K562 (cell line): ENCODE measurements around the gene SLC15A5. TPM values are rescaled to one million over a fixed set of nuclear protein-coding genes. Genes with fewer than 3 reads are reported as not detected.

Source experiments
- ATAC-seq: fragments of 200-7000 bp; cut with Tn5 transposase; 3 replicates; pipeline ENCODE4 v1.9.1; 2020; ENCODE audit warnings: moderate library complexity
- BruUV-seq: library from RNA; stranded (reverse); fragments of 400-500 nt; replicated peaks from 2 replicates; lab custom pipeline; 2021; lab: Mats Ljungman, UMichigan
- CTCF ChIA-PET: fragments of 300-600 bp; formaldehyde crosslinking; extraction: SDS; loops from one replicate; lab custom pipeline; 2021; ENCODE audit warnings: low intra/inter-chr PET ratio; lab: Yijun Ruan, JAX
- POLR2A ChIA-PET: fragments of 300-600, 350-650 bp; sonication (Branson Sonifier 250); formaldehyde crosslinking; extraction: SDS; loops from one replicate; lab custom pipeline; 2021; ENCODE audit warnings: antibody characterized with exemption, inconsistent platforms; lab: Yijun Ruan, JAX
- DNase-seq, 4 experiments: peaks; one replicate each; pipeline versions ENCODE4 v3.0.0 to v3.0.0-alpha.2; 2011 to 2018; ENCODE audit warnings: low spot score in 3 of 4, mixed read lengths in 3 of 4; ENCODE audit errors: extremely low read depth in 1 of 4
- FAIRE-seq: peaks from 2 replicates; lab custom pipeline; 2011; peaks lifted over from hg19 to GRCh38; lab: Jason Lieb, UNC
- H2AFZ ChIP-seq: 2 replicates; pipeline ENCODE4 v1.6.0; 2011; ENCODE audit warnings: low read depth, low read length, control low read depth, inconsistent platforms
- H3K27ac ChIP-seq: fragments of 200-600 bp; 3 replicates; pipeline ENCODE4 v1.8.0; 2011; ENCODE audit warnings: low read depth, mild to moderate bottlenecking, control low read depth, inconsistent platforms, low read length, moderate library complexity, mixed read lengths; ENCODE audit errors: extremely low read depth
- H3K27me3 ChIP-seq, 2 experiments: fragments of 300-600 bp in 1 of 2; 2 replicates in 1 of 2; 3 replicates in 1 of 2; pipeline versions ENCODE4 v1.6.0 to v1.8.0; 2011; ENCODE audit warnings: inconsistent platforms in 2 of 2, low read length in 2 of 2, mild to moderate bottlenecking in 1 of 2, mixed read lengths in 1 of 2, moderate library complexity in 1 of 2; ENCODE audit not compliant: control insufficient read depth in 2 of 2, insufficient read depth in 2 of 2
- H3K36me3 ChIP-seq: fragments of 300-600 bp; 3 replicates; pipeline ENCODE4 v1.8.0; 2011; ENCODE audit warnings: mild to moderate bottlenecking, low read length, inconsistent platforms; ENCODE audit not compliant: control insufficient read depth, insufficient read depth
- H3K4me1 ChIP-seq, 2 experiments: fragments of 200-600 bp in 1 of 2; replicated peaks in 1 of 2; 2 replicates in 1 of 2; 3 replicates in 1 of 2; pipeline versions ENCODE4 v1.5.1 to v1.8.0; 2011; ENCODE audit warnings: inconsistent platforms in 2 of 2, low read length in 2 of 2, mild to moderate bottlenecking in 1 of 2, mixed read lengths in 1 of 2, moderate library complexity in 1 of 2; ENCODE audit not compliant: control insufficient read depth in 2 of 2, insufficient read depth in 2 of 2
- H3K4me2 ChIP-seq: 2 replicates; pipeline ENCODE4 v1.6.1; 2011; ENCODE audit warnings: low read length, control low read depth, inconsistent platforms, mixed read lengths; ENCODE audit not compliant: insufficient read depth
- H3K4me3 ChIP-seq: fragments of 200-600 bp; sonication (generic), shearing (Covaris generic); 2 replicates; pipeline ENCODE4 v1.5.1; 2016; ENCODE audit warnings: control low read depth, inconsistent platforms
- H3K79me2 ChIP-seq: fragments of 200-600 bp; 3 replicates; pipeline ENCODE4 v1.8.0; 2011; ENCODE audit warnings: low read length, inconsistent platforms; ENCODE audit not compliant: control insufficient read depth, insufficient read depth
- H3K9ac ChIP-seq, 2 experiments: 2 replicates each; pipeline versions ENCODE4 v1.6.0 to v1.6.1; 2011; ENCODE audit warnings: low read depth in 2 of 2, low read length in 2 of 2, control low read depth in 1 of 2, inconsistent platforms in 1 of 2, mild to moderate bottlenecking in 1 of 2, mixed read lengths in 1 of 2; ENCODE audit not compliant: insufficient read depth in 1 of 2
- H3K9me1 ChIP-seq: one replicate; pipeline ENCODE4 v1.6.0; 2011; ENCODE audit warnings: inconsistent platforms, mild to moderate bottlenecking, low read length, moderate library complexity; ENCODE audit not compliant: control insufficient read depth, insufficient read depth
- H3K9me3 ChIP-seq: replicated peaks from 2 replicates; pipeline ENCODE4 v1.5.1; 2011; ENCODE audit warnings: low read depth, low read length, inconsistent platforms; ENCODE audit not compliant: control insufficient read depth, insufficient read depth
- H4K20me1 ChIP-seq: replicated peaks from 2 replicates; pipeline ENCODE4 v1.6.1; 2011; ENCODE audit warnings: low read length, inconsistent platforms, mixed read lengths; ENCODE audit not compliant: control insufficient read depth, insufficient read depth
- BMI1 ChIP-seq: fragments of 150-350 bp; IDR thresholded peaks from 2 replicates; pipeline ENCODE4 v1.6.1; 2014; ENCODE audit warnings: low read length
- CAMTA2 ChIP-seq: fragments of 250-450 bp; sonication (Bioruptor Pico); conservative IDR thresholded peaks from 2 replicates; pipeline ENCODE4 v1.5.1; 2022
- CBFB ChIP-seq: sonication (generic); formaldehyde crosslinking; IDR thresholded peaks from 2 replicates; pipeline ENCODE4 v1.4.0; 2020; ENCODE audit warnings: mild to moderate bottlenecking, missing genetic modification reagents
- CCNT2 ChIP-seq: IDR thresholded peaks from 2 replicates; pipeline ENCODE4 v1.6.1; 2011; ENCODE audit warnings: borderline replicate concordance, low read depth, mild to moderate bottlenecking, moderate library complexity, mixed read lengths, low read length; ENCODE audit not compliant: insufficient read length; ENCODE audit errors: extremely low read depth
- CEBPG ChIP-seq, 3 experiments: fragments of 200-800 bp in 1 of 3; sonication (Bioruptor generic) in 1 of 3; sonication (generic) in 1 of 3; formaldehyde crosslinking in 1 of 3; IDR thresholded peaks in 2 of 3; conservative IDR thresholded peaks in 1 of 3; 2 replicates each; pipeline versions ENCODE4 v1.6.1 to v1.8.0; 2016 to 2022; ENCODE audit warnings: missing compliant biosample characterization in 2 of 3, missing genetic modification characterization in 2 of 3, mild to moderate bottlenecking in 1 of 3, missing genetic modification reagents in 1 of 3
- CREB5 ChIP-seq: fragments of 250-450 bp; sonication (Bioruptor Pico); IDR thresholded peaks from 2 replicates; pipeline ENCODE4 v1.5.0; 2020; ENCODE audit warnings: mild to moderate bottlenecking
- FOXP1 ChIP-seq: sonication (generic); formaldehyde crosslinking; IDR thresholded peaks from 2 replicates; pipeline ENCODE4 v1.8.0; 2022; ENCODE audit warnings: mild to moderate bottlenecking, missing genetic modification reagents
- HDAC6 ChIP-seq: IDR thresholded peaks from 2 replicates; pipeline ENCODE4 v1.6.1; 2012; ENCODE audit warnings: low read depth, mild to moderate bottlenecking, control low read depth, inconsistent platforms, low read length, moderate library complexity
- HDAC8 ChIP-seq: fragments of 450-650 bp; IDR thresholded peaks from 2 replicates; pipeline ENCODE4 v1.6.1; 2016; ENCODE audit warnings: mild to moderate bottlenecking, missing genetic modification characterization, moderate library complexity, missing compliant biosample characterization
- KLF16 ChIP-seq: IDR thresholded peaks from 2 replicates; pipeline ENCODE4 v1.6.1; 2016; ENCODE audit warnings: antibody characterized with exemption
- MXD1 ChIP-seq: fragments of 250-450 bp; sonication (Bioruptor Pico); IDR thresholded peaks from 2 replicates; pipeline ENCODE4 v1.8.0; 2021; ENCODE audit warnings: borderline replicate concordance, mild to moderate bottlenecking, moderate library complexity; ENCODE audit not compliant: poor library complexity, severe bottlenecking
- MXI1 ChIP-seq: IDR thresholded peaks from 2 replicates; pipeline ENCODE4 v1.6.1; 2011; ENCODE audit warnings: low read depth, mild to moderate bottlenecking, improper control_type of control experiment, low read length
- NFE2 ChIP-seq: IDR thresholded peaks from 2 replicates; pipeline ENCODE4 v1.6.1; 2014; ENCODE audit warnings: antibody characterized with exemption, low read depth
- NFIC ChIP-seq: fragments of 450-650 bp; IDR thresholded peaks from 2 replicates; pipeline ENCODE4 v1.6.1; 2017; ENCODE audit warnings: mild to moderate bottlenecking, inconsistent platforms
- NKRF ChIP-seq: fragments of 450-650 bp; IDR thresholded peaks from 2 replicates; pipeline ENCODE4 v1.6.1; 2016; ENCODE audit warnings: borderline replicate concordance
- NR4A1 ChIP-seq, 2 experiments: fragments of 250-450 bp in 1 of 2; fragments of 450-650 bp in 1 of 2; sonication (Bioruptor Pico) in 1 of 2; IDR thresholded peaks; 2 replicates each; pipeline versions ENCODE4 v1.4.0 to v1.6.1; 2016 to 2020; ENCODE audit warnings: mild to moderate bottlenecking in 2 of 2, missing compliant biosample characterization in 1 of 2, missing genetic modification characterization in 1 of 2, moderate library complexity in 1 of 2
- XRCC4 ChIP-seq: IDR thresholded peaks from one replicate; pipeline ENCODE4 v1.6.1; 2011; ENCODE audit not compliant: insufficient read depth, insufficient read length; ENCODE audit errors: extremely low read depth
- ZNF212 ChIP-seq: fragments of 450-650 bp; formaldehyde crosslinking; IDR thresholded peaks from 2 replicates; pipeline ENCODE4 v1.4.0; 2020; ENCODE audit warnings: mild to moderate bottlenecking
- ZNF347 ChIP-seq: fragments of 450-650 bp; formaldehyde crosslinking; IDR thresholded peaks from 2 replicates; pipeline ENCODE4 v1.4.0; 2020; ENCODE audit warnings: low read depth, mild to moderate bottlenecking, moderate library complexity
- ZNF436 ChIP-seq: fragments of 250-450, 450-650 bp; sonication (Bioruptor Pico); formaldehyde crosslinking; IDR thresholded peaks from 2 replicates; pipeline ENCODE4 v1.7.0; 2020; ENCODE audit warnings: mild to moderate bottlenecking
- WGBS: fragments of 100-300 bp; shearing (Covaris generic); methylation state at CpG from one replicate; pipeline ENCODE4 v1.1.6; 2016; ENCODE audit warnings: low coverage, mixed read lengths; ENCODE audit not compliant: insufficient coverage; ENCODE audit errors: missing lambda C conversion rate; 5-methylcytosine and 5-hydroxymethylcytosine counted together
- in situ Hi-C: fragments of 300-500 bp; cut with MboI; formaldehyde crosslinking; loops from 4 replicates; pipeline ENCODE4 v1.15.0; 2018; ENCODE audit warnings: inconsistent platforms, mixed read lengths
- intact Hi-C: fragments of 100-400 bp; cut with micrococcal nuclease; formaldehyde crosslinking; loops from 2 replicates; pipeline ENCODE4 v1.14.2; 2022
- polyA plus RNA-seq, 8 experiments: library from polyadenylated mRNA; depleted of rRNA in 4 of 8; stranded (reverse) in 5 of 8; unstranded in 3 of 8; fragments of >200 nt; fragmentation: Nextera tagmentation in 2 of 8; fragmentation: Illumina TruSeq in 1 of 8; extraction: Ambion mirVana in 2 of 8; extraction: Trizol in 1 of 8; gene quantifications; 2 replicates each; pipeline versions ENCODE4 v1.2.1 to v1.2.3, GENCODE V29; 2011 to 2014; ENCODE audit warnings: inconsistent platforms in 1 of 8, missing spikeins in 1 of 8
- total RNA-seq, 7 experiments: library from RNA; depleted of rRNA in 6 of 7; stranded (reverse); fragments of >200 nt in 6 of 7; fragmentation: Illumina TruSeq in 2 of 7; extraction: Trizol in 2 of 7; gene quantifications; 2 replicates each; pipeline versions ENCODE4 v1.2.1 to v1.2.3, GENCODE V29; 2011 to 2021; ENCODE audit warnings: low replicate concordance in 1 of 7

The SLC15A5 gene
- total and polyA plus RNA-seq, 9 of the 15 experiments (the other 6 are each of a cell fraction or from before 2014, with no cell fraction given): not detected

- no peak for TF ChIP-seq ZNF347
- no peak for TF ChIP-seq HDAC6
- no peak for TF ChIP-seq ZNF436 (CRISPR knock-in tag)
- TF ChIP-seq CBFB (CRISPR knock-in tag): no peak
These were observed 47.9 kb upstream of the SLC15A5 start (continued) for GRCh38 chr12:16325426-16325825.

GRCh38 chr12:16324772-16325171 is 47.3 kb upstream of the SLC15A5 start:
- in situ Hi-C loops: no loop called here
- H3K9me1 ChIP-seq: no peaks in the 10 kb centered on the region
- H3K9ac ChIP-seq: no peak overlapping the region
- H3K4me3 ChIP-seq: no peak overlapping the region
- H4K20me1 ChIP-seq: no peaks in the 10 kb centered on the region
- FAIRE-seq (no peak), ATAC-seq (no peak), DNase-seq (no peak)
- H3K9me3 ChIP-seq: no peaks in the 10 kb centered on the region
- no peak overlapping the region for H3K4me2 ChIP-seq
- H3K79me2 ChIP-seq: no peaks in the 10 kb centered on the region
- H3K36me3 ChIP-seq: no peaks in the 10 kb centered on the region
- CTCF ChIA-PET: no interaction called here
- H3K27me3 ChIP-seq: no peaks in the 10 kb centered on the region
- 0% methylated on average over 3 of the region's 3 CpGs for WGBS
- no peak overlapping the region for H2AFZ ChIP-seq
- BruUV-seq: no TSS peak
- H3K27ac ChIP-seq: no peak overlapping the region
- H3K4me1 ChIP-seq: no peaks in the 10 kb centered on the region
- POLR2A ChIA-PET: no interaction called here
- intact Hi-C loops: no loop called here
- TF ChIP-seq MXD1 (CRISPR knock-in tag) (no peak), ZNF212 (no peak), NFE2 (no peak), CAMTA2 (CRISPR knock-in tag) (no peak), BMI1 (no peak), NR4A1 (CRISPR knock-in tag; IDR thresholded peaks at IDR 0.05) (no peak), NR4A1 (tag; IDR thresholded peaks at IDR 0.05) (no peak), CCNT2 (no peak), NKRF (no peak), FOXP1 (CRISPR knock-in tag) (no peak), XRCC4 (no peak), MXI1 (no peak), HDAC8 (tag) (no peak), CEBPG (CRISPR knock-in tag; IDR thresholded peaks at IDR 0.05) (no peak), CEBPG (tag; conservative IDR thresholded peaks at IDR 0.05 in 1 of 2, IDR thresholded peaks at IDR 0.05 in 1 of 2) (no peak), CREB5 (no peak), NFIC (no peak), KLF16 (no peak)
